H1 (cell line): ENCODE results near the gene ENTPD2.

Source experiments
- CEBPB ChIP-seq: IDR thresholded peaks from 2 replicates; pipeline ENCODE4 v1.6.1; 2012; ENCODE audit warnings: low read depth, low read length
- CHD2 ChIP-seq: IDR thresholded peaks from 2 replicates; pipeline ENCODE4 v1.6.1; 2012; ENCODE audit warnings: low read length, improper control_type of control experiment
- CTCF ChIP-seq, 3 experiments: IDR thresholded peaks; 1 replicate in 2 of 3; 2 replicates in 1 of 3; pipeline versions ENCODE4 v1.5.1 to v1.6.1; 2011; ENCODE audit warnings: low read length in 3 of 3, mild to moderate bottlenecking in 3 of 3, inconsistent platforms in 2 of 3, low read depth in 1 of 3, moderate library complexity in 1 of 3; ENCODE audit not compliant: insufficient read depth in 1 of 3; ENCODE audit errors: control extremely low read depth in 1 of 3
- EGR1 ChIP-seq: IDR thresholded peaks from 2 replicates; pipeline ENCODE4 v1.6.1; 2011; ENCODE audit warnings: low read depth, low read length, borderline replicate concordance
- GABPA ChIP-seq: IDR thresholded peaks from 2 replicates; pipeline ENCODE4 v1.6.1; 2011; ENCODE audit warnings: mild to moderate bottlenecking, low read length, moderate library complexity, borderline replicate concordance; ENCODE audit not compliant: insufficient read depth
- RAD21 ChIP-seq, 2 experiments: IDR thresholded peaks in 1 of 2; conservative IDR thresholded peaks in 1 of 2; 2 replicates each; pipeline ENCODE4 v1.6.1; 2011; ENCODE audit warnings: low read depth in 2 of 2, low read length in 2 of 2, improper control_type of control experiment in 1 of 2, inconsistent platforms in 1 of 2, mild to moderate bottlenecking in 1 of 2, moderate library complexity in 1 of 2
- RFX5 ChIP-seq: IDR thresholded peaks from 2 replicates; pipeline ENCODE4 v1.6.1; 2011; ENCODE audit warnings: low read depth, low read length, improper control_type of control experiment, borderline replicate concordance
- SP1 ChIP-seq: IDR thresholded peaks from 2 replicates; pipeline ENCODE4 v1.6.1; 2011; ENCODE audit warnings: low read depth, low read length
- SRF ChIP-seq: IDR thresholded peaks from 2 replicates; pipeline ENCODE4 v1.6.1; 2011; ENCODE audit warnings: mild to moderate bottlenecking, low read depth, low read length, moderate library complexity

GRCh38 chr9:137045294-137046087, 8.4 kb downstream of the ENTPD2 start:
- TF ChIP-seq EGR1, result no peak
- TF ChIP-seq RFX5, result no peak
- TF ChIP-seq CHD2, result no peak
- TF ChIP-seq CTCF (IDR thresholded peaks at IDR 0.05; ENCODE audit: control extremely low read depth in 1 of 3, insufficient read depth in 1 of 3, low read depth in 1 of 3, low read length in 3 of 3), result no peak
- TF ChIP-seq SP1, result no peak
- TF ChIP-seq GABPA, result 0 out of 2 replicates have a peak, but pooled peaks have one; percentile 18
- no peak for TF ChIP-seq CEBPB
- no peak for TF ChIP-seq SRF
- TF ChIP-seq RAD21 (IDR thresholded peaks at IDR 0.05 in 1 of 2, conservative IDR thresholded peaks at IDR 0.05 in 1 of 2; ENCODE audit: low read depth in 2 of 2, low read length in 2 of 2), result no peak
